ENCODE data around the gene HSD17B12. TPM values are rescaled to one million over a fixed set of nuclear protein-coding genes. Genes with fewer than 3 reads are reported as not detected.

HSD17B12 gene
- total and polyA plus RNA-seq, 2 experiments from 2014 or later: 128 to 168 TPM

DNA sequence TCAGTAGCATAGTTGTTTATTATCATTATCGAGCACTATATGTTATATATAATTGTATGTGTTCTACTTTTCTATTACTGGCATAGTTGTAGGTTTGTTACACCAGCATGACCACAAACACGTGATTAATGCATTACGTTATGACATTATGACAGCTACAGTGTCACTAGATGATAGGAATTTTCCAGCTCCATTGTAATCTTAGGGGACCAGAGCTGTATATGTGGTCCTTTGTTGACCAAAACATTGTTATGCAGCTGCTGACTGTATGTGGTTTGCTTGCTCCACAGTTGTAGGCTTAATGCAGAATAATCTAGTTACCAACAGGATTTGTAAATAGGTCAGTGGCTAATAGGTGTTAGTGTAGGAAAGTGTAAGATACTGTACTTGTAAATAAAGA lies 66.1 kb downstream of the HSD17B12 start:
- H3K79me2 ChIP-seq (replicated peaks; ENCODE audit: insufficient read depth): peaks cover 93% of the 10 kb centered on the region
- H3K27ac ChIP-seq (ENCODE audit: low read depth): no peak overlapping the region
- no peak overlapping the region for H3K4me2 ChIP-seq
- Mint-ChIP-seq H3K4me1 (peaks cover 7% of the 10 kb centered on the region; the same call in 2 of the 3 replicates), H3K27me3 (ENCODE audit: insufficient read depth, low read depth, poor library complexity) (no peaks in the 10 kb centered on the region), H3K9me3 (no peaks in the 10 kb centered on the region), H3K36me3 (ENCODE audit: low read depth) (peaks cover 3% of the 10 kb centered on the region; the same call in 2 of the 3 replicates), H3K4me3 (no peak overlapping the region), H3K27ac (no peak overlapping the region)
- H3K4me3 ChIP-seq: no peak overlapping the region
- H3K4me1 ChIP-seq (ENCODE audit: insufficient read depth): no peaks in the 10 kb centered on the region
- H3K36me3 ChIP-seq (ENCODE audit: insufficient read depth): no peaks in the 10 kb centered on the region
- H3K9me2 ChIP-seq (ENCODE audit: insufficient read depth): no peaks in the 10 kb centered on the region
- H3F3A ChIP-seq (replicated peaks; ENCODE audit: low read depth): no peaks in the 10 kb centered on the region
- H4K20me1 ChIP-seq (replicated peaks; ENCODE audit: insufficient read depth): peaks cover 5% of the 10 kb centered on the region
- TF ChIP-seq ZNF114 (CRISPR knock-in tag; IDR thresholded peaks at IDR 0.05) (no peak), NANOG (IDR thresholded peaks at IDR 0.05; ENCODE audit: borderline replicate concordance) (no peak), POLR2AphosphoS5 (IDR thresholded peaks at IDR 0.05; ENCODE audit: low read depth) (no peak)
- no peak for DNase-seq (ENCODE audit: low spot score)
- no peaks in the 10 kb centered on the region for H3K27me3 ChIP-seq (ENCODE audit: insufficient read depth)
- no peak overlapping the region for H2AFZ ChIP-seq
- ATAC-seq: no peak

GRCh38 chr11:43747130-43747802 lies 66.7 kb downstream of the HSD17B12 start:
- Mint-ChIP-seq H3K4me1 (peaks cover 7% of the 10 kb centered on the region; the same call in 2 of the 3 replicates), H3K9me3 (no peaks in the 10 kb centered on the region), H3K36me3 (ENCODE audit: low read depth) (peaks cover 3% of the 10 kb centered on the region; the same call in 2 of the 3 replicates), H3K27me3 (ENCODE audit: insufficient read depth, low read depth, poor library complexity) (no peaks in the 10 kb centered on the region), H3K4me3 (no peak overlapping the region), H3K27ac (no peak overlapping the region)
- no peaks in the 10 kb centered on the region for H3K4me1 ChIP-seq (ENCODE audit: insufficient read depth)
- ATAC-seq (no peak), DNase-seq (ENCODE audit: low spot score) (no peak)
- peaks cover 89% of the 10 kb centered on the region for H3K79me2 ChIP-seq (replicated peaks; ENCODE audit: insufficient read depth)
- no peaks in the 10 kb centered on the region for H3K36me3 ChIP-seq (ENCODE audit: insufficient read depth)
- no peak overlapping the region for H3K27ac ChIP-seq (ENCODE audit: low read depth)
- no peaks in the 10 kb centered on the region for H3K27me3 ChIP-seq (ENCODE audit: insufficient read depth)
- H3F3A ChIP-seq (replicated peaks; ENCODE audit: low read depth): no peaks in the 10 kb centered on the region
- no peak for TF ChIP-seq ZNF331 (CRISPR knock-in tag; IDR thresholded peaks at IDR 0.05; ENCODE audit: low read depth)
- no peak overlapping the region for H2AFZ ChIP-seq
- H3K4me2 ChIP-seq: no peak overlapping the region
- peaks cover 5% of the 10 kb centered on the region for H4K20me1 ChIP-seq (replicated peaks; ENCODE audit: insufficient read depth)
- H3K4me3 ChIP-seq: no peak overlapping the region
- no peaks in the 10 kb centered on the region for H3K9me2 ChIP-seq (ENCODE audit: insufficient read depth)

DNA sequence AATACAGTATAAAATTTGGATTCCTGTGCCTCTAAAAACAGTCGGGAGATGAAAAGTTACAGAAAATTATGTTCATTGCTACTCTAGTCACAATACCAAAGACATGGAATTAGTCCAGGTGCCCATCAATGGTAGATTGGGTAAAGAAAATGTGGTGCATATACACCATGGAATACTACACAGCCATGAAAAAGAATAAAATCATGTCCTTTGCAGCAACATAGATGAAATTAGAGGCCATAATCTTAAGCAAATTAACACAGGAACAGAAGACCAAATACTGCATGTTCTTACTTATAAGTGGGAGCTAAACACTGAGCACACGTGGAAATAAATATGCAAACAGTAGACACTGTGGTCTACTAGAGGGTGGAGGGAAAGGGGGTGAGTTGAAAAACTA lies 67.6 kb downstream of the HSD17B12 start:
- Histone ChIP-seq H3K27ac (ENCODE audit: low read depth) (no peak overlapping the region), H3K4me2 (no peak overlapping the region), H3K27me3 (ENCODE audit: insufficient read depth) (no peaks in the 10 kb centered on the region), H3K4me1 (ENCODE audit: insufficient read depth) (no peaks in the 10 kb centered on the region), H3K9me2 (ENCODE audit: insufficient read depth) (no peaks in the 10 kb centered on the region), H3F3A (replicated peaks; ENCODE audit: low read depth) (no peaks in the 10 kb centered on the region), H3K79me2 (replicated peaks; ENCODE audit: insufficient read depth) (peaks cover 80% of the 10 kb centered on the region), H4K20me1 (replicated peaks; ENCODE audit: insufficient read depth) (peaks cover 5% of the 10 kb centered on the region), H3K36me3 (ENCODE audit: insufficient read depth) (no peaks in the 10 kb centered on the region), H3K4me3 (no peak overlapping the region), H2AFZ (no peak overlapping the region)
- Mint-ChIP-seq H3K4me1 (peaks cover 6% of the 10 kb centered on the region; the same call in 2 of the 3 replicates), H3K36me3 (ENCODE audit: low read depth) (peaks cover 3% of the 10 kb centered on the region; the same call in 2 of the 3 replicates), H3K4me3 (no peak overlapping the region), H3K27ac (no peak overlapping the region), H3K27me3 (ENCODE audit: insufficient read depth, low read depth, poor library complexity) (no peaks in the 10 kb centered on the region), H3K9me3 (no peaks in the 10 kb centered on the region)
- ATAC-seq (no peak), DNase-seq (ENCODE audit: low spot score) (no peak)
- TF ChIP-seq, protein P1, sequence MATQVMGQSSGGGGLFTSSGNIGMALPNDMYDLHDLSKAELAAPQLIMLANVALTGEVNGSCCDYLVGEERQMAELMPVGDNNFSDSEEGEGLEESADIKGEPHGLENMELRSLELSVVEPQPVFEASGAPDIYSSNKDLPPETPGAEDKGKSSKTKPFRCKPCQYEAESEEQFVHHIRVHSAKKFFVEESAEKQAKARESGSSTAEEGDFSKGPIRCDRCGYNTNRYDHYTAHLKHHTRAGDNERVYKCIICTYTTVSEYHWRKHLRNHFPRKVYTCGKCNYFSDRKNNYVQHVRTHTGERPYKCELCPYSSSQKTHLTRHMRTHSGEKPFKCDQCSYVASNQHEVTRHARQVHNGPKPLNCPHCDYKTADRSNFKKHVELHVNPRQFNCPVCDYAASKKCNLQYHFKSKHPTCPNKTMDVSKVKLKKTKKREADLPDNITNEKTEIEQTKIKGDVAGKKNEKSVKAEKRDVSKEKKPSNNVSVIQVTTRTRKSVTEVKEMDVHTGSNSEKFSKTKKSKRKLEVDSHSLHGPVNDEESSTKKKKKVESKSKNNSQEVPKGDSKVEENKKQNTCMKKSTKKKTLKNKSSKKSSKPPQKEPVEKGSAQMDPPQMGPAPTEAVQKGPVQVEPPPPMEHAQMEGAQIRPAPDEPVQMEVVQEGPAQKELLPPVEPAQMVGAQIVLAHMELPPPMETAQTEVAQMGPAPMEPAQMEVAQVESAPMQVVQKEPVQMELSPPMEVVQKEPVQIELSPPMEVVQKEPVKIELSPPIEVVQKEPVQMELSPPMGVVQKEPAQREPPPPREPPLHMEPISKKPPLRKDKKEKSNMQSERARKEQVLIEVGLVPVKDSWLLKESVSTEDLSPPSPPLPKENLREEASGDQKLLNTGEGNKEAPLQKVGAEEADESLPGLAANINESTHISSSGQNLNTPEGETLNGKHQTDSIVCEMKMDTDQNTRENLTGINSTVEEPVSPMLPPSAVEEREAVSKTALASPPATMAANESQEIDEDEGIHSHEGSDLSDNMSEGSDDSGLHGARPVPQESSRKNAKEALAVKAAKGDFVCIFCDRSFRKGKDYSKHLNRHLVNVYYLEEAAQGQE (IDR thresholded peaks at IDR 0.05; ENCODE audit: unreplicated experiment): no peak
- TF ChIP-seq POLR2AphosphoS5 (IDR thresholded peaks at IDR 0.05; ENCODE audit: low read depth) (no peak), EZH2phosphoT487 (IDR thresholded peaks at IDR 0.05; ENCODE audit: unreplicated experiment) (no peak), EZH2 (IDR thresholded peaks at IDR 0.05; ENCODE audit: low read depth, unreplicated experiment) (no peak), ZNF114 (CRISPR knock-in tag; IDR thresholded peaks at IDR 0.05) (no peak)

All from GM23338 (cell line).